Subcutaneous adipose tissue (tissue), 4 donors: ENCODE results near the gene NCR1. TPM values are rescaled to one million over a fixed set of nuclear protein-coding genes. Genes with fewer than 3 reads are reported as not detected.

Experiments used
- small RNA-seq: library from RNA; depleted of rRNA; stranded (forward); fragments of <200 nt; gene quantifications from one replicate; pipeline ENCODE3, GENCODE V24; 2016
- total RNA-seq, 4 donors: library from RNA; depleted of rRNA; stranded (reverse); fragments of >200 nt; gene quantifications; one replicate each; pipeline ENCODE4 v1.1.0, GENCODE V29; 2016
- TF ChIP-seq, protein P1 (sequence below): fragments of 450-650 bp; IDR thresholded peaks from one replicate; pipeline ENCODE4 v1.5.1; 2016; ENCODE audit warnings: low read depth, mild to moderate bottlenecking, control low read depth, antibody characterized with exemption, moderate library complexity

Gene NCR1
- total RNA-seq, 4 donors from 2014 or later = 0.85 TPM; not detected in 3

DNA sequence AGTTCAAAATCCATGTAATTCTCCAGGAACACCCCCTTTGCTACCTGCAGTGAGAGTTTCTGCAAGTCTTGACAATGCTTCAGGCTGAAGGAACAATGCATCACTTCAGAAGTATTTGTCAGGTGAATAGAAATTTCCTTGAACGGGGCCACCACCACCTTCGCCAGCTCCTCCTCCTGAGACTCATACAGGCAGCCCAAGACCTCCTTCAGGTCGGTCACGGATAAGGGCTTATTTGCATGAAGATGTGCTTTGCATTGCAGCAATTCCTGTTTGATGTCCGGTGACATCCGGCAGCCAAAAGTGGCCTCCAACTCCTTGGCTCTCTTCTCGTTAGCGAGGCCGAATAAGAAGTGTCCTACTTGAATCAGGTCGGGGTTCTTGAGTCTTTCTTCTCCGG lies 33.0 kb downstream of the NCR1 start:
- TF ChIP-seq, protein P1, sequence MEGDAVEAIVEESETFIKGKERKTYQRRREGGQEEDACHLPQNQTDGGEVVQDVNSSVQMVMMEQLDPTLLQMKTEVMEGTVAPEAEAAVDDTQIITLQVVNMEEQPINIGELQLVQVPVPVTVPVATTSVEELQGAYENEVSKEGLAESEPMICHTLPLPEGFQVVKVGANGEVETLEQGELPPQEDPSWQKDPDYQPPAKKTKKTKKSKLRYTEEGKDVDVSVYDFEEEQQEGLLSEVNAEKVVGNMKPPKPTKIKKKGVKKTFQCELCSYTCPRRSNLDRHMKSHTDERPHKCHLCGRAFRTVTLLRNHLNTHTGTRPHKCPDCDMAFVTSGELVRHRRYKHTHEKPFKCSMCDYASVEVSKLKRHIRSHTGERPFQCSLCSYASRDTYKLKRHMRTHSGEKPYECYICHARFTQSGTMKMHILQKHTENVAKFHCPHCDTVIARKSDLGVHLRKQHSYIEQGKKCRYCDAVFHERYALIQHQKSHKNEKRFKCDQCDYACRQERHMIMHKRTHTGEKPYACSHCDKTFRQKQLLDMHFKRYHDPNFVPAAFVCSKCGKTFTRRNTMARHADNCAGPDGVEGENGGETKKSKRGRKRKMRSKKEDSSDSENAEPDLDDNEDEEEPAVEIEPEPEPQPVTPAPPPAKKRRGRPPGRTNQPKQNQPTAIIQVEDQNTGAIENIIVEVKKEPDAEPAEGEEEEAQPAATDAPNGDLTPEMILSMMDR = no peak

- TF ChIP-seq, protein P1 = no peak
Observed at GRCh38 chr19:54947381-54947780, 41.4 kb downstream of the NCR1 start, which contains the start of gene NLRP7. TSS of gene NLRP7 (minus strand) at chr19:54947530.

DNA sequence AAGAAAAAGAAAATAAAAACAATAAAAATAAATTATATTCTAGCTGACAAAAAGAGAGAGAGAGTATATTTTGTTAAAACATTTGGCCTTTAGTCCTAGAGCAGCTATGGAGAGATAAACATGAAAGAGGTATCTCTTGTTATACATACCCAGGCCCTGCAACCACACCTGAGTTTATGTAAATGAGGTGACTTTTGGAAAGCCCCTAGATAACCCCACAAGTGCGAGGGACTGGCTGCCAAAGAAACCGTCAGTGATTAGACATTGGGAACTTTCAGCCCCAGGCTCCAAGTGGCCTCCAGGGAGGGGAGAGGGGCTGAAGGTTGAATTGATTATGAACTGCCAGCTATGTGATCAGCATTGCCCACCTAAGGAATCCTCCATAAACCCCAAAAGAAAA lies 43.5 kb downstream of the NCR1 start:
- TF ChIP-seq, protein P1 = no peak

DNA sequence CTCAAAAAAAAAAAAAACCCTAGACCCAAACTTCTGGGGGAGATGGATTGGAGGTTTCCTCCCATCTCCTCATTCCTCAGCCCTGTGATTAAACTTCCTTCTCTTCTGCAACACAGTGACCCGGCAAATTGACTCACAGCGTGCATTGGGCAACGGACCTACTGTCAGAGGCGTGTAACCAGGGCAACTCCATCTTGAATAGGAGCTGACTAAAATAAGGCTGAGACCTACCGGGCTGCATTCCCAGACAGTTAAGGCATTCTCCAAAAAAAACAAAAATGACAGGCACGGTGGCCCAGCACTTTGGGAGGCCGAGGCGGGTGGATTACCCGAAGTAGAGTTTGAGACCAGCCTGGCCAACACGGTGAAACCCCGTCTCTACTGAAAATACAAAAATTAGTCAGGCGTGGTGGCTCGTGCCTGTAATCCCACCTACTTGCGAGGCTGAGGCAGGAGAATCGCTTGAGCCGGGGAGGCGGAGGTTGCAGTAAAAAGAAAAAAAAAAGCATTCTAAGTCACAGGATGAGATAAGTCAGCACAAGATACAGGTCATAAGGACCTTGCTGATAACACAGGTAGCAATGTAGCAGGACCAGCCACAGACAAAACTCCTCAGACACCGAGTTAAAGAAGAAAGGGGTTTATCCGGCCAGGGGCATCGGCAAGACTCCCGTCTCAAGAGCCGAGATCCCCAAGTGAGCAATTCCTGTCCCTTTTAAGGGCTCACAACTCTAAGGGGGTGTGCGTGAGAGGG lies 46.8 kb downstream of the NCR1 start:
- TF ChIP-seq, protein P1 = no peak

- TF ChIP-seq, protein P1 = no peak
Observed at GRCh38 chr19:54955376-54955775, 49.4 kb downstream of the NCR1 start.

GRCh38 chr19:54959840-54960239 lies 53.9 kb downstream of the NCR1 start:
- TF ChIP-seq, protein P1 = no peak

Small RNA genes within 50 kb of the gene (small RNA-seq; reads per million reads assigned to genes)
- gene AC011476.8 (not detected), gene RNU6-222P (not detected)

Other genes starting within 250 kb of the NCR1 start
- gene LILRB4, start 243.2 kb upstream of the NCR1 start, total RNA-seq = 10 to 100 TPM in 3 of 4 donors, 1 to 10 TPM in 1; 8.1 to 43.0 (median 11.7) TPM
- gene KIR3DL3, start 181.7 kb upstream of the NCR1 start, total RNA-seq = not detected
- not detected for gene KIR2DL3, start 167.6 kb upstream of the NCR1 start, total RNA-seq
- not detected for gene KIR2DL1, start 136.4 kb upstream of the NCR1 start, total RNA-seq
- gene KIR2DL4, start 102.5 kb upstream of the NCR1 start, total RNA-seq = under 1 TPM in 2 of 4 donors, not detected in 2; 0.34 to 0.75 TPM
- not detected for gene KIR3DL1, start 89.7 kb upstream of the NCR1 start, total RNA-seq
- not detected for gene KIR2DS4, start 73.5 kb upstream of the NCR1 start, total RNA-seq
- not detected for gene KIR3DL2, start 55.7 kb upstream of the NCR1 start, total RNA-seq
- 1 to 10 TPM in 3 of 4 donors, not detected in 1; 3.8 to 4.2 (median 3.9) TPM for gene FCAR, start 31.9 kb upstream of the NCR1 start, total RNA-seq
- not detected for gene NLRP7, start 41.4 kb downstream of the NCR1 start, total RNA-seq
- gene NLRP2, start 60.2 kb downstream of the NCR1 start, total RNA-seq = 1 to 10 TPM in 2 of 4 donors, under 1 TPM in 1, not detected in 1; 0.68 to 1.3 (median 1.1) TPM
- gene GP6, start 132.1 kb downstream of the NCR1 start, total RNA-seq = not detected
- 10 to 100 TPM in 1 of 4 donors, 1 to 10 TPM in 3; 2.6 to 14.3 (median 6.0) TPM for gene RDH13, start 157.0 kb downstream of the NCR1 start, total RNA-seq
- gene EPS8L1, start 169.7 kb downstream of the NCR1 start, total RNA-seq = under 1 TPM in 3 of 4 donors, not detected in 1; 0.33 to 0.66 (median 0.51) TPM
- 100 to 1,000 TPM in 1 of 4 donors, 10 to 100 TPM in 3; 30.0 to 149 (median 69.6) TPM for gene PPP1R12C, start 211.5 kb downstream of the NCR1 start, total RNA-seq
- 10 to 100 TPM in 1 of 4 donors, not detected in 3; 17.5 TPM for gene TNNT1, start 243.1 kb downstream of the NCR1 start, total RNA-seq